Heart left ventricle (tissue), 16 donors: Measurements from ENCODE around the gene BTBD6. TPM values are rescaled to one million over a fixed set of nuclear protein-coding genes. Genes with fewer than 3 reads are reported as not detected.
A peak's percentile ranks its signal among the peaks of the same experiment; 100 is the strongest.

Source experiments
- ATAC-seq, 4 donors: fragments of 200-7000 bp; cut with Tn5 transposase; one replicate each; pipeline ENCODE4 v1.9.1; 2020 to 2022; ENCODE audit warnings: moderate library complexity in 4 of 4, mild to moderate bottlenecking in 3 of 4, moderate number of reproducible peaks in 1 of 4
- DNase-seq, 5 donors: peaks; one replicate each; pipeline ENCODE4 v3.0.0-alpha.2; 2020
- H3K27ac ChIP-seq, 12 donors: fragments of 200-600 bp; sonication (generic) in 4 of 12; one replicate each; pipeline versions ENCODE4 v1.5.0 to v1.8.0; 2016 to 2022; ENCODE audit warnings: mild to moderate bottlenecking in 2 of 12
- H3K27me3 ChIP-seq, 9 donors: fragments of 200-600 bp; sonication (generic) in 2 of 9; one replicate each; pipeline versions ENCODE4 v1.5.1 to v1.8.0; 2016 to 2022; ENCODE audit warnings: mild to moderate bottlenecking in 3 of 9
- H3K36me3 ChIP-seq, 9 donors: fragments of 200-600 bp; sonication (generic) in 2 of 9; one replicate each; pipeline versions ENCODE4 v1.5.0 to v1.8.0; 2018 to 2022; ENCODE audit warnings: mild to moderate bottlenecking in 2 of 9
- H3K4me1 ChIP-seq, 12 donors: fragments of 200-600 bp; sonication (generic) in 4 of 12; one replicate each; pipeline versions ENCODE4 v1.5.0 to v1.8.0; 2016 to 2022; ENCODE audit warnings: mild to moderate bottlenecking in 3 of 12
- H3K4me3 ChIP-seq, 12 donors: fragments of 200-600 bp; sonication (generic) in 4 of 12; one replicate each; pipeline versions ENCODE4 v1.5.0 to v1.8.0; 2017 to 2022; ENCODE audit warnings: mild to moderate bottlenecking in 9 of 12, moderate library complexity in 4 of 12
- H3K9me3 ChIP-seq, 12 donors: fragments of 200-600 bp; sonication (generic) in 4 of 12; one replicate each; pipeline versions ENCODE4 v1.5.0 to v1.8.0; 2016 to 2022; ENCODE audit warnings: mild to moderate bottlenecking in 1 of 12
- POLR2A ChIP-seq, 2 donors: fragments of 450-650 bp; IDR thresholded peaks; one replicate each; pipeline ENCODE4 v1.6.1; 2017; ENCODE audit warnings: antibody characterized with exemption in 2 of 2, mild to moderate bottlenecking in 2 of 2, moderate library complexity in 2 of 2
- WGBS, 4 donors: extraction: QIAGEN DNeasy Blood & Tissue Kit in 2 of 4; methylation state at CpG; one replicate each; pipeline versions ENCODE4 v1.1.5 to v1.1.7; 2013 to 2018; 5-methylcytosine and 5-hydroxymethylcytosine counted together
- intact Hi-C, 10 donors: fragments of 100-400 bp; cut with DNase I; formaldehyde crosslinking; loops; one replicate each; pipeline versions ENCODE4 v1.11.1 to v1.14.2; 2022
- polyA plus RNA-seq, 2 donors: library from polyadenylated mRNA; stranded (reverse); fragments of 200-250 nt; gene quantifications; one replicate each; pipeline ENCODE4 v1.2.3, GENCODE V29; 2013
- total RNA-seq, 9 donors: library from RNA; depleted of rRNA in 2 of 9; stranded (reverse); fragments of >200 nt in 2 of 9; fragmentation: NEBNext Ultra II Directional in 3 of 9; extraction: Animal tissue kit (Norgen Biotek cat#: 25700) in 3 of 9; gene quantifications; one replicate each; pipeline versions ENCODE4 v1.1.0 to v1.2.4, GENCODE V29; 2016 to 2023
- TF ChIP-seq, protein P1 (sequence below), 12 donors: fragments of 200-600 bp; sonication (generic) in 4 of 12; IDR thresholded peaks; one replicate each; pipeline versions ENCODE4 v1.5.0 to v1.8.0; 2018 to 2022; ENCODE audit warnings: antibody characterized with exemption in 12 of 12, mild to moderate bottlenecking in 5 of 12
- donor health status: ischemic (EF 13 %, LVEDD 7.1; RV severe dilation, severe dysfunction).
- donor health status: healthy with polysubstance abuse.
- donor health status: DM: no; HTN: yes; CAD: no.
- donor health status: DM: no; HTN: no; CAD: no.
- donor health status: ischemic (EF 25% LVEDD 6.9; RV normal size, moderate dysfunction).
- donor health status: ischemic (EF 25% LVEDD 5.7; RV mildly dilated, moderate dysfunction).
- donor health status: healthy.
- donor health status: DM: yes; HTN: yes; CAD: no.
- donor health status: ischemic (EF 35%, LVEDD 5.7; RV mildly dilated, moderate dysfunction).
- donor health status: nonischemic (EF 11% LVEDD 7.7; RV severe dilation, severe dysfunction).
- donor health status: DM: yes; HTN: yes; CAD: no.
- donor health status: PGD.
- donor health status: ischemic (EF 29% LVEDD 5.4; RV normal size, mild dysfunction).
- donor health status: nonischemic (EF 23%, LVEDD 6.1; RV moderate dilation, normal function).

The BTBD6 gene
- total and polyA plus RNA-seq, 11 donors, result 28.8 to 56.3 (median 36.9) TPM

- peaks cover 0 to 3% (median 0%) of the 10 kb centered on the region in 9 donors for H3K36me3 ChIP-seq
- H3K27ac ChIP-seq, result peak overlapping the region in 10 of 12 donors; percentile 38 to 81 (median 69)
- intact Hi-C loops, result loop anchor here (2.0 to 10.0 kb wide), 12 partner anchors 43 to 323 kb away; partner anchors contain the start of genes TMEM121 (in 2 of the 10), AHNAK2 (in 1 of the 10) and BTBD6 (in 1 of the 10)
- peak; percentile 68 to 89 (median 79) for ATAC-seq
- H3K4me3 ChIP-seq, result no peak overlapping the region
- peak in 4 of 5 donors; percentile 73 to 88 (median 78) for DNase-seq
- H3K9me3 ChIP-seq, result no peaks in the 10 kb centered on the region
- H3K27me3 ChIP-seq, result peaks cover 0 to 10% (median 0%) of the 10 kb centered on the region in 9 donors
- H3K4me1 ChIP-seq, result peaks cover 0 to 86% (median 51%) of the 10 kb centered on the region in 12 donors
- no peak for TF ChIP-seq POLR2A (IDR thresholded peaks at IDR 0.05)
- TF ChIP-seq, protein P1, sequence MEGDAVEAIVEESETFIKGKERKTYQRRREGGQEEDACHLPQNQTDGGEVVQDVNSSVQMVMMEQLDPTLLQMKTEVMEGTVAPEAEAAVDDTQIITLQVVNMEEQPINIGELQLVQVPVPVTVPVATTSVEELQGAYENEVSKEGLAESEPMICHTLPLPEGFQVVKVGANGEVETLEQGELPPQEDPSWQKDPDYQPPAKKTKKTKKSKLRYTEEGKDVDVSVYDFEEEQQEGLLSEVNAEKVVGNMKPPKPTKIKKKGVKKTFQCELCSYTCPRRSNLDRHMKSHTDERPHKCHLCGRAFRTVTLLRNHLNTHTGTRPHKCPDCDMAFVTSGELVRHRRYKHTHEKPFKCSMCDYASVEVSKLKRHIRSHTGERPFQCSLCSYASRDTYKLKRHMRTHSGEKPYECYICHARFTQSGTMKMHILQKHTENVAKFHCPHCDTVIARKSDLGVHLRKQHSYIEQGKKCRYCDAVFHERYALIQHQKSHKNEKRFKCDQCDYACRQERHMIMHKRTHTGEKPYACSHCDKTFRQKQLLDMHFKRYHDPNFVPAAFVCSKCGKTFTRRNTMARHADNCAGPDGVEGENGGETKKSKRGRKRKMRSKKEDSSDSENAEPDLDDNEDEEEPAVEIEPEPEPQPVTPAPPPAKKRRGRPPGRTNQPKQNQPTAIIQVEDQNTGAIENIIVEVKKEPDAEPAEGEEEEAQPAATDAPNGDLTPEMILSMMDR (IDR thresholded peaks at IDR 0.05), result no peak
- 50 to 59% (median 55%) methylated on average over 23 to 24 of the region's 24 CpGs for WGBS, 4 donors
Observed at GRCh38 chr14:105204206-105204930, 44.0 kb upstream of the BTBD6 start.

DNA sequence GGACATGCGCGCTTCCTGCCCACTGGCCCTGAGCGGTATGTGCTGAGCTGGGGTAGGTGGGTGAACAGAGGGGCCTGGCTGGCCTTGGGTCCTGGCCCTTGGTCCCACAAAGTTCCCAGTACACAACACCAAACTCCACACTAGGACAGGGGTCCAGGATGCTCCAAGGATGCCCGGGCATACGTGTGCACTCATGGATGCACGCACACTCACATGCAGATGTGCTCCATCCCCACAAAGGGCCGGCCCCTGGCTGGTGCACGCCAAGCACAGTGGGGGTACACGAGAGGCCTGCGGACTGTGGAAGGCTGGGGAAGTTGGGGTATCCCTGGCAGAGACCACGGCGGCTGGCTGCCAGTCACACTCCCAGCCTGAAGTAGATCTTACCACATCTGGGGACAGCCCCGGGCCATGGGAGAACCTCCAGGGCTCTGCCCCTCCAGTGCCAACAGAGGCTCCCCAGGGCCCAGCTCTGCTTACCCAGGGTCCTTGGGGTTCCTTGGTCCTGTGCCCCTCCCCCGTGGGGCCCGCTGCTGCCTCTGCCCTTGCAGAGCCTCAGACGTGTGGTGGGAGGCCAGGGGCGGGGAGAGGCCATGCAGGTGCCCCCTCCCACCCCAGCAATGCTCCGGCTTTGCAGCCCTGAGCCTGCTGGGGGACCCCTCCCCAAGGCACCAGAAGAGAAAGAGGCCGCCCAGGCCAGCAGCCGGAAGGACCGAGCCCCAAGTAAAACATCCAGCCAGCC is 43.2 kb upstream of the BTBD6 start:
- H3K36me3 ChIP-seq, result peaks cover 0 to 10% (median 6%) of the 10 kb centered on the region in 9 donors
- TF ChIP-seq POLR2A (IDR thresholded peaks at IDR 0.05), result no peak
- TF ChIP-seq, protein P1 (IDR thresholded peaks at IDR 0.05), result no peak
- WGBS, 4 donors, result 38 to 55% (median 50%) methylated on average over 6 to 21 of the region's 21 CpGs
- no peak for DNase-seq
- ATAC-seq, result no peak
- intact Hi-C loops, result loop anchor here (2.0 to 10.0 kb wide), 12 partner anchors 42 to 322 kb away; partner anchors contain the start of genes TMEM121 (in 2 of the 10), AHNAK2 (in 1 of the 10) and BTBD6 (in 1 of the 10)
- H3K4me1 ChIP-seq, result peaks cover 0 to 78% (median 47%) of the 10 kb centered on the region in 12 donors
- peak overlapping the region in 11 of 12 donors; percentile 20 to 81 (median 68) for H3K27ac ChIP-seq
- peaks cover 0 to 3% (median 0%) of the 10 kb centered on the region in 9 donors for H3K27me3 ChIP-seq
- H3K4me3 ChIP-seq, result no peak overlapping the region
- no peaks in the 10 kb centered on the region for H3K9me3 ChIP-seq

DNA sequence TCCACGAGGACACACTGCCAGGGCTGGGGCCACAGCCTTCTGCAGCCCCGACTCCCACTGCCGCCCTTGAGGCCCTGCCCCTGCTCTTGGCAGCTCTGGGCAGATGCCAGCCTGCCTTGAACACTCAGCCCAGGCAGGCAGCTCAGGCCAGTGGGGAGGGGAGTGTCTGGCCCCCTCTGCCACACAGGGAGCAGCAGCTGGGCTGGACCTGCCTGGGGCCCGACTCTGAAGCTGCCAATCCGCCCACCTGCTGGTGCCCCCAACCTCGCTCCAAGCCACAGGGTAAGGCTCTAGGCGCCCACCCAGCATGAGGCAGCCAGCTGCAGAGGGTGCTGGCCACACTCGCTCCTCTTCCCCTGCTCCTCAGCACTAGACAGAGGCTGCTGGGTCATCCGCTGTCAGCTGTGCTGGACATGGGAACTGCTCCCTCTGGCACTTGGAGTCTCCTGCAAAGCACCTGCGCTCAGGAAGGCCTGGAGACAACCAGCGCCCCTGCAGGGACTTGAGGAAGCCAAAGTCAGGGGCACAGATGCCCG is 42.6 kb upstream of the BTBD6 start:
- ATAC-seq (peak; percentile 18 to 41 (median 26)), DNase-seq (peak in 1 of 5 donors; percentile 72)
- no peak overlapping the region for H3K4me3 ChIP-seq
- peaks cover 0 to 72% (median 46%) of the 10 kb centered on the region in 12 donors for H3K4me1 ChIP-seq
- peaks cover 0 to 16% (median 10%) of the 10 kb centered on the region in 9 donors for H3K36me3 ChIP-seq
- intact Hi-C loops, result loop anchor here in 4 of 10 donors (2.0 to 10.0 kb wide), 4 partner anchors 49 to 231 kb away; partner anchors contain the start of gene AHNAK2 (in 1 of the 4)
- no peak for TF ChIP-seq POLR2A (IDR thresholded peaks at IDR 0.05)
- TF ChIP-seq, protein P1 (IDR thresholded peaks at IDR 0.05), result no peak
- H3K27me3 ChIP-seq, result no peaks in the 10 kb centered on the region
- no peaks in the 10 kb centered on the region for H3K9me3 ChIP-seq
- peak overlapping the region in 10 of 12 donors; percentile 12 to 81 (median 69) for H3K27ac ChIP-seq
- 31 to 62% (median 33%) methylated on average over 6 to 12 of the region's 12 CpGs for WGBS, 4 donors
